ENCODE results near the gene C20orf141.

C20orf141 gene

DNA sequence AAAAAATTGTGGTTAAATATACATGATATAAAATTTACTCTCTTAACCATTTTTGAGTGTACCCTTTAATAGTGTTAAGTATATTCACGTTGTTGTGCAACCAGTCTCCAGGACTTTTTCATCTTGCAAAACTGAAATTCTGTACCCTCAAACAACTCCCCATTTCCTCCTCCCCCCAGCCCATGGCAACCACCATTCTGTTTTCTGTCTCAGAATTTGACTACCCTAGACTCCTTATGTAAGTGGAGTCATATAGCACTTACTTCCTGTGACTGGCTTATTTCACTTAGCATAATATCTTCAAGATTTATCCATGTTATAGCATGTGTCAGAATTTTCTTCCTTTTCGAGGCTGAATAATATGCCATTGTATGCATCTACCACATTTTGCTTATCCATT, 30.8 kb downstream of the C20orf141 start:
- no peak for TF ChIP-seq ZFX (IDR thresholded peaks at IDR 0.05; ENCODE audit: borderline replicate concordance)
- TF ChIP-seq, protein P1, sequence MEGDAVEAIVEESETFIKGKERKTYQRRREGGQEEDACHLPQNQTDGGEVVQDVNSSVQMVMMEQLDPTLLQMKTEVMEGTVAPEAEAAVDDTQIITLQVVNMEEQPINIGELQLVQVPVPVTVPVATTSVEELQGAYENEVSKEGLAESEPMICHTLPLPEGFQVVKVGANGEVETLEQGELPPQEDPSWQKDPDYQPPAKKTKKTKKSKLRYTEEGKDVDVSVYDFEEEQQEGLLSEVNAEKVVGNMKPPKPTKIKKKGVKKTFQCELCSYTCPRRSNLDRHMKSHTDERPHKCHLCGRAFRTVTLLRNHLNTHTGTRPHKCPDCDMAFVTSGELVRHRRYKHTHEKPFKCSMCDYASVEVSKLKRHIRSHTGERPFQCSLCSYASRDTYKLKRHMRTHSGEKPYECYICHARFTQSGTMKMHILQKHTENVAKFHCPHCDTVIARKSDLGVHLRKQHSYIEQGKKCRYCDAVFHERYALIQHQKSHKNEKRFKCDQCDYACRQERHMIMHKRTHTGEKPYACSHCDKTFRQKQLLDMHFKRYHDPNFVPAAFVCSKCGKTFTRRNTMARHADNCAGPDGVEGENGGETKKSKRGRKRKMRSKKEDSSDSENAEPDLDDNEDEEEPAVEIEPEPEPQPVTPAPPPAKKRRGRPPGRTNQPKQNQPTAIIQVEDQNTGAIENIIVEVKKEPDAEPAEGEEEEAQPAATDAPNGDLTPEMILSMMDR (IDR thresholded peaks at IDR 0.05), result no peak
- H3K27ac ChIP-seq, result no peak overlapping the region

DNA sequence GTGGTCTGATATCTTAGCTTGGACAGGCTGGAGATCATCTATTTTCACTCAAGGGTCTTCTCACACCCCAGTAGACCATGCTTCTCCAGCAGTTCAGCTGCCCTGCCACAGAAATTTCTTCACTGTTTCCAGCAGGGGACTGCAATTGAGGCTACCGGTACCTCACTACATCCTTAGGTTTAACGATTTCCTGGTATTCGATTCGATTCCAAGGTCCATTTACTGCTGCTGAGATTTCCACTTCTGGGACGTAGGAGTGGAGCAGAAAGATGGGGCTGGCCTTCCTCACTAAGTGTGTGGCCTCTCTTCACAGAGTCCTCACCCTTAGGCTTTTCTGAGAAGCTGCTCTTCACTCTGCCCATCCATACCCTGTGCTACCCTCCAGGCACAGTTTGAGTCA, 31.9 kb downstream of the C20orf141 start:
- TF ChIP-seq, protein P1 (IDR thresholded peaks at IDR 0.05), result no peak
- no peak for TF ChIP-seq ZFX (IDR thresholded peaks at IDR 0.05; ENCODE audit: borderline replicate concordance)
- H3K27ac ChIP-seq, result no peak overlapping the region

DNA sequence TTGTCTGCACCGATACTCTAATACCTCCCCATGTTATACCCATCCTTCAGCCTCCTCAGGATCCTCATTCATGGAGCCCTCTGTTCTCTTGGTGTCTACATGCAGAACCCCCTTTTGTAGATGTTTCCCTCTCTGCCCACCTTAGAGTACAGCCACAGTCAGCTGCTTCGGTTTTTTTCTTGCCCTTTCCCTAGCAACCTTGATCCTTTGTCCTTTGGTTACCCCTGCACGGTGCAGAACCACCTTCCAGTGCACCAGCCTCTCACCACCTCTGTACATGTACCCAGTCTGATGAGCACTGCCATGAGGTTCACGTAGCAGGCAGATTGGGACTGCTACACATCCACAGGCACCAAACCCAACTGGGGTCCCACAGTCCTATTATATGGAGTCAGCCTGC, 33.0 kb downstream of the C20orf141 start:
- H3K27ac ChIP-seq, result no peak overlapping the region
- no peak for TF ChIP-seq ZFX (IDR thresholded peaks at IDR 0.05; ENCODE audit: borderline replicate concordance)
- TF ChIP-seq, protein P1 (IDR thresholded peaks at IDR 0.05), result no peak

DNA sequence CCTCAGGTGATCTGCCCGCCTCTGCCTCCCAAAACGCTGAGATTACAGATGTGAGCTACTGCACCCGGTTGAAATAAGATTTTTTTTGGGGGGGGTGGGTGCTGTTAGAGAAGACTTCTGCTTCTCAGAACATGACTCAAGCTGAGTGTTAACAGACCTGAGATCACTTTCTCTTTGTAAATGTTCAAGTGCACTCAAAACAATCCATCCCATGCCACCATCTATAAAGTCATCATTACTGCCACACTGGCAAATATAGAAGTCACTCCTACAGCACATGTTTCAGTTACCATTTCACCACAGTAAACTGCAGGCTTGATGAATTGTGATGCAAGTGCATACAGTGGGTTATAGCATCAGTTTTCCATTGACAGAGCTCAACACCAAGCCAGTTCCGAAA, 34.7 kb downstream of the C20orf141 start:
- TF ChIP-seq ZFX (IDR thresholded peaks at IDR 0.05; ENCODE audit: borderline replicate concordance), result no peak
- TF ChIP-seq, protein P1 (IDR thresholded peaks at IDR 0.05), result no peak
- no peak overlapping the region for H3K27ac ChIP-seq

DNA sequence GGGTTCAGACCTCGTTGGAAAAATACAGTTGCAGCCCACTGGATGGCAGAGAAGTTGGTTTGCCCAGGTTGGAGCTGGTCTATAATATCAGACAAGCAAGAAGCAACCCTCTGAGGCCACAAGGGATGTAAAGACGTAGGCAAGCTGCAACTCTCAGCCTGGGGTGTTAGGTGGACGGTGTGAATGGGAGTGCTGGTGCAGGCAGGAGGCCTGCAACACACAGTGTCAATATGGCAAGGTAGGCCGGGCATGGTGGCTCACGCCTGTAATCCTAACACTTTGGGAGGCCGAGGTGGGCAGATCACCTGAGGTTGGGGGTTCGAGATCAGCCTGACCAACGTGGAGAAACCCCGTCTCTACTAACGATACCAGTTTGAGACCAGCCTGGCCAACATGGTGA, 36.3 kb downstream of the C20orf141 start:
- no peak for TF ChIP-seq ZFX (IDR thresholded peaks at IDR 0.05; ENCODE audit: borderline replicate concordance)
- TF ChIP-seq, protein P1 (IDR thresholded peaks at IDR 0.05), result no peak
- H3K27ac ChIP-seq, result no peak overlapping the region

DNA sequence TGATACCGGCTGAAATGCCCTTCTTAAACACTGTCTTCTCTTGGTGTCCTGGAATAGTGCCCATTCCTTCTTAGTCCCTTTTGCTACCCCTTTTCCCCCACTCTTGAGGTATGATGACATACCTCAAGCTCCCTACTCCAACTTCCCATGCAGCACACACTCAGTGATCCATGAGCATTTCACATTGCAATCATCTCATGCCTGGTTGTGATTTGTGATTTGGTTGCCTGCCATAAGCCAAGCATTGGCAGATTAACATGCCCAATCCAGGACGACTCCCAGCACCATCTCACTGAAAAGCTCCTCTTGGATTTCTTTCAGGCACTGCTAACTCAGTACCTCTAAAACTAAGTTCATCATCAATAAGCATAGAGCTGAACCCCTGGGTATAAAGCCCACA, 43.8 kb downstream of the C20orf141 start:
- TF ChIP-seq, protein P1 (IDR thresholded peaks at IDR 0.05), result no peak
- TF ChIP-seq ZFX (IDR thresholded peaks at IDR 0.05; ENCODE audit: borderline replicate concordance), result no peak
- H3K27ac ChIP-seq, result no peak overlapping the region

DNA sequence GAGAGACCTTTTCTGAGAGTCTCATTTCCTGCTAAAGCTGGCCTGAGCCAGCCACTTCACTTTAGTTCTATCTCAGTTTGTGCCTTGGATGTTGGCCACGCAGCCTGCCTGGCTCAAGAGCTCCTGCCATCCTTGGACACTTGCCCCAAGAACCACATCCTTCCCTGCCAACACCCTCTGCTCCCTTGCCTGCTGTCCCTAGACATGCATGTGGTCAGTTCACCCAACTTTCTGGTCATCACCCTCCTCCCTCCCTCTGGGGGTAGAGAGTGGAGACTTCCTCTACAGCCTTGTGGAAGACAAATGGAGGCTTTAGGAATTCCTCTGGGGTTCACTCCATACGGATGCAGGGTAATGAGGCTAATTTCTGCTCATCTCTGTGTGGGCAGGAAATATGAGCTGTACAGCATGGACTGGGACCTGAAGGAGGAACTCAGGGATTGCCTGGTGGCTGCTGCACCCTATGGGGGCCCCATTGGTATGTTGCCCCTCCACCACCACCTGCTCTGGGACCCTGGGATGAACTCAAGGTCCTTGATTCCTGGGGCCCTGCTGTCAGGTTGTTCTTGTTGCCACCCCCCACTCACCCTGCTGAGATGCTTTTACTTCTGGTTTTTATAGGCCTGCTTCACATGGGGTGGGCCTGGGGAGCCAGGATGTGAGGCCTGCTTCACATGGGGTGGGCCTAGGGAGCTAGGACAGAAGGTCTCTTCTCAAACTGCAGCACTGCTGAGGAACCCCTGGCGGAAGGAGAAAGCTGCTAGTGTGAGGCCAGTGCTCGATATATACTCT, 44.7 kb downstream of the C20orf141 start:
- TF ChIP-seq ZFX (IDR thresholded peaks at IDR 0.05; ENCODE audit: borderline replicate concordance), result no peak
- TF ChIP-seq, protein P1 (IDR thresholded peaks at IDR 0.05), result no peak
- no peak overlapping the region for H3K27ac ChIP-seq

Data from 22Rv1 (cell line).